PC-3 (cell line): ENCODE measurements around the gene CSRNP3. TPM values are rescaled to one million over a fixed set of nuclear protein-coding genes. Genes with fewer than 3 reads are reported as not detected.

Experiments used
- ATAC-seq: fragments of 200-7000 bp; cut with Tn5 transposase; 2 replicates; pipeline ENCODE4 v1.9.1; 2020; ENCODE audit warnings: mild to moderate bottlenecking, moderate library complexity
- BruUV-seq: library from RNA; stranded (reverse); fragments of 400-500 nt; replicated peaks from 2 replicates; lab custom pipeline; 2021; lab: Mats Ljungman, UMichigan
- CTCF ChIA-PET: fragments of 300-600 bp; sonication (Branson Sonifier 250); formaldehyde crosslinking; loops from one replicate; lab custom pipeline; 2022; ENCODE audit warnings: antibody characterized with exemption; lab: Charles Lee
- POLR2A ChIA-PET: fragments of 300-600 bp; sonication (Branson Sonifier 250); formaldehyde crosslinking; loops from one replicate; lab custom pipeline; 2022; ENCODE audit warnings: antibody characterized with exemption; ENCODE audit not compliant: unreplicated experiment; lab: Charles Lee
- DNase-seq: peaks from one replicate; pipeline ENCODE4 v3.0.0-alpha.2; 2015
- H2AFZ ChIP-seq: fragments of 300-600 bp; sonication (generic); 2 replicates; pipeline ENCODE4 v1.6.0; 2016; ENCODE audit warnings: antibody characterized with exemption, low read length
- H3F3A ChIP-seq: fragments of 300-600 bp; sonication (generic); one replicate; pipeline ENCODE4 v1.6.0; 2017; ENCODE audit warnings: antibody characterized with exemption, low read length, control low read depth, mild to moderate bottlenecking; ENCODE audit not compliant: unreplicated experiment
- H3K27ac ChIP-seq: fragments of 300-600 bp; sonication (generic); 2 replicates; pipeline ENCODE4 v1.5.1; 2016; ENCODE audit warnings: mild to moderate bottlenecking, low read length
- H3K27me3 ChIP-seq: fragments of 300-600 bp; sonication (generic); 2 replicates; pipeline ENCODE4 v1.6.1; 2016; ENCODE audit warnings: low read length, mixed read lengths
- H3K36me3 ChIP-seq: fragments of 300-600 bp; sonication (generic); 2 replicates; pipeline ENCODE4 v1.6.1; 2016; ENCODE audit warnings: low read depth, mixed run types, low read length, mixed read lengths
- H3K4me1 ChIP-seq: fragments of 300-600 bp; sonication (generic); 2 replicates; pipeline ENCODE4 v1.5.1; 2016; ENCODE audit warnings: low read length; ENCODE audit not compliant: insufficient read depth
- H3K4me2 ChIP-seq: fragments of 300-600 bp; sonication (generic); 2 replicates; pipeline ENCODE4 v1.6.0; 2016; ENCODE audit warnings: low read length
- H3K4me3 ChIP-seq: fragments of 300-600 bp; sonication (generic); 2 replicates; pipeline ENCODE4 v1.5.1; 2016; ENCODE audit warnings: mild to moderate bottlenecking, low read length, mixed read lengths
- H3K79me2 ChIP-seq: fragments of 300-600 bp; sonication (generic); 2 replicates; pipeline ENCODE4 v1.6.1; 2017; ENCODE audit warnings: low read length, mixed read lengths
- H3K9ac ChIP-seq: fragments of 300-600 bp; sonication (generic); 2 replicates; pipeline ENCODE4 v1.6.0; 2016; ENCODE audit warnings: mild to moderate bottlenecking, low read length
- H3K9me2 ChIP-seq: fragments of 300-600 bp; sonication (generic); replicated peaks from 2 replicates; pipeline ENCODE4 v1.6.1; 2016; ENCODE audit warnings: mixed run types, low read length, mixed read lengths
- H3K9me3 ChIP-seq: fragments of 300-600 bp; sonication (generic); 2 replicates; pipeline ENCODE4 v1.6.1; 2016; ENCODE audit warnings: low read length, mixed read lengths
- H4K20me1 ChIP-seq: fragments of 300-600 bp; sonication (generic); 2 replicates; pipeline ENCODE4 v1.6.1; 2016; ENCODE audit warnings: low read length, mixed read lengths
- EZH2 ChIP-seq: fragments of 300-600 bp; sonication (generic); IDR thresholded peaks from one replicate; pipeline ENCODE4 v1.6.1; 2017; ENCODE audit warnings: antibody characterized with exemption, mild to moderate bottlenecking, low read length; ENCODE audit not compliant: unreplicated experiment
- EZH2phosphoT487 ChIP-seq: fragments of 300-600 bp; sonication (generic); IDR thresholded peaks from 2 replicates; pipeline ENCODE4 v1.6.1; 2018; ENCODE audit warnings: mild to moderate bottlenecking, antibody characterized with exemption, low read length, borderline replicate concordance
- intact Hi-C: fragments of 100-400 bp; cut with micrococcal nuclease; formaldehyde crosslinking; loops from 2 replicates; pipeline ENCODE4 v1.9.0; 2023
- total RNA-seq: library from RNA; depleted of rRNA; stranded (reverse); fragments of >200 nt; gene quantifications from 2 replicates; pipeline ENCODE4 v1.2.3, GENCODE V29; 2014
- TF ChIP-seq, protein P1 (sequence below): fragments of 300-600 bp; sonication (generic); conservative IDR thresholded peaks from 2 replicates; pipeline ENCODE4 v1.5.1; 2017; ENCODE audit warnings: antibody characterized with exemption, low read depth, mild to moderate bottlenecking, low read length

The CSRNP3 gene
- total RNA-seq, 1 experiment from 2014 or later, result 2.2 TPM

DNA sequence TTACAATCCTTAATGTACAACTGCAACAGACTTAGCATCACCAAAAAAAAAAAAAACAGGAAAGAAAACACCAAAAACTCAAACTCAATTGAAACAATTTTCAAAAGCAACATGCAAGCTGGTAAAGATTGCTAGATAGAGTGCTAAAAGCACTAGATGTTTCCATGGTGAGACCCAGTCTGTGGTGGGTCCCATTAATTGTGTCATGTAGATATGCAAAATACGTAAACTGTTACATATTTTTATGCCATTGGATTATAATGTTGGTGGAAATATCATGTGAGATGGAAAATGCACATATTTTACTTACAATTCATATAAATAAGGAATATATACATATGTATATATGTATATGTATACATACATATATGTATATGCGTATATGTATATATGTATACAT lies 30.5 kb downstream of the CSRNP3 start:
- H3K9ac ChIP-seq, result no peak overlapping the region
- TF ChIP-seq EZH2phosphoT487 (no peak), EZH2 (no peak)
- TF ChIP-seq, protein P1, sequence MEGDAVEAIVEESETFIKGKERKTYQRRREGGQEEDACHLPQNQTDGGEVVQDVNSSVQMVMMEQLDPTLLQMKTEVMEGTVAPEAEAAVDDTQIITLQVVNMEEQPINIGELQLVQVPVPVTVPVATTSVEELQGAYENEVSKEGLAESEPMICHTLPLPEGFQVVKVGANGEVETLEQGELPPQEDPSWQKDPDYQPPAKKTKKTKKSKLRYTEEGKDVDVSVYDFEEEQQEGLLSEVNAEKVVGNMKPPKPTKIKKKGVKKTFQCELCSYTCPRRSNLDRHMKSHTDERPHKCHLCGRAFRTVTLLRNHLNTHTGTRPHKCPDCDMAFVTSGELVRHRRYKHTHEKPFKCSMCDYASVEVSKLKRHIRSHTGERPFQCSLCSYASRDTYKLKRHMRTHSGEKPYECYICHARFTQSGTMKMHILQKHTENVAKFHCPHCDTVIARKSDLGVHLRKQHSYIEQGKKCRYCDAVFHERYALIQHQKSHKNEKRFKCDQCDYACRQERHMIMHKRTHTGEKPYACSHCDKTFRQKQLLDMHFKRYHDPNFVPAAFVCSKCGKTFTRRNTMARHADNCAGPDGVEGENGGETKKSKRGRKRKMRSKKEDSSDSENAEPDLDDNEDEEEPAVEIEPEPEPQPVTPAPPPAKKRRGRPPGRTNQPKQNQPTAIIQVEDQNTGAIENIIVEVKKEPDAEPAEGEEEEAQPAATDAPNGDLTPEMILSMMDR, result no peak
- H4K20me1 ChIP-seq, result no peaks in the 10 kb centered on the region
- BruUV-seq, result no TSS peak
- H3K4me3 ChIP-seq, result no peak overlapping the region
- no peak for DNase-seq
- H3K4me1 ChIP-seq, result no peaks in the 10 kb centered on the region
- intact Hi-C loops, result no loop called here
- ChIA-PET POLR2A (no interaction called here), CTCF (no interaction called here)
- no peaks in the 10 kb centered on the region for H3K79me2 ChIP-seq
- no peaks in the 10 kb centered on the region for H3K9me2 ChIP-seq
- no peaks in the 10 kb centered on the region for H3K9me3 ChIP-seq
- no peak for ATAC-seq
- H3K36me3 ChIP-seq, result no peaks in the 10 kb centered on the region
- no peak overlapping the region for H2AFZ ChIP-seq
- H3F3A ChIP-seq, result no peaks in the 10 kb centered on the region
- no peak overlapping the region for H3K4me2 ChIP-seq
- H3K27me3 ChIP-seq, result no peaks in the 10 kb centered on the region
- H3K27ac ChIP-seq, result no peak overlapping the region

DNA sequence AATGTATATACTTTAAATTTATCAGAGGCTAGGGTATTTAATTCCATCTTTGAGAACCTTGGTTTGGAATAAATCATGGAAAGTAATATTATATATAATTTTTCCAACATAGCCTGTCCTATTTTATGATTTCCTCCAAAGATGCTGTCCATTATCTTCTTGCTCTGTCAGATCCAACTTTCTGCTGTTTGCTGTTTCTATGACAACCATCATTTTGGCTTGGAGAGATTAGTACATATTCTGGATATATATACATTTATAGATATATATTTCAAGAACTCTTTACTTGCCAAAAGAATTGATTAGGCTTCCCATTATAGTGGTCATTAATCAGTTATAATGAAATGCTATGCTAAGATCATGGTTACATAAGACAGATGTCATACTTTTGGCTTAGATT lies 31.3 kb downstream of the CSRNP3 start:
- no peaks in the 10 kb centered on the region for H3K27me3 ChIP-seq
- H3K9me3 ChIP-seq, result no peaks in the 10 kb centered on the region
- CTCF ChIA-PET, result no interaction called here
- H3F3A ChIP-seq, result no peaks in the 10 kb centered on the region
- ATAC-seq (no peak), DNase-seq (no peak)
- no peaks in the 10 kb centered on the region for H3K4me1 ChIP-seq
- intact Hi-C loops, result no loop called here
- H2AFZ ChIP-seq, result no peak overlapping the region
- H3K4me2 ChIP-seq, result no peak overlapping the region
- H3K4me3 ChIP-seq, result no peak overlapping the region
- no peak overlapping the region for H3K27ac ChIP-seq
- H3K79me2 ChIP-seq, result no peaks in the 10 kb centered on the region
- no peaks in the 10 kb centered on the region for H3K36me3 ChIP-seq
- H3K9ac ChIP-seq, result no peak overlapping the region
- H3K9me2 ChIP-seq, result no peaks in the 10 kb centered on the region
- no peaks in the 10 kb centered on the region for H4K20me1 ChIP-seq
- no peak for TF ChIP-seq EZH2phosphoT487
- TF ChIP-seq, protein P1, result no peak
- no peak for TF ChIP-seq EZH2
- no TSS peak for BruUV-seq
- POLR2A ChIA-PET, result interaction anchor here (0.5 kb wide), 1 partner anchor 84 kb away, joined by 4 read pairs; no protein-coding TSS in a partner anchor

DNA sequence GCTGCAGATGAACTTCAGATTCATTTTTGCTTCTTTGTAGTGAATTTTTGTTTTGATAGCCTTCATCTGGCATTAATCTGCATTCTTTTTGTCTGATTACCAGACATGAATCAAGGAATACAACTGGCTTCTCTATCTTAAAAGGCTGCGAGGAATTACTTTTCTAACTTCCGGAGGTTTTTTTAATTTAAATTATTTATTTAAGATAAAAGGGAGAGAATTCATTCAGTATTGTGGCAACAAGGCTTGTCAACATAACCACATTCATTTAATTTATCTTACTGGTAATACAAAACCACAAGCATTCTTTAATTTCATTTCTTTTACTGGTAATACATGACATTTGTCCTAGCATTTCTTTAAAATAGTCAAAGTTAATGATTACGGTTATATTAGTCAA lies 36.0 kb downstream of the CSRNP3 start:
- POLR2A ChIA-PET, result no interaction called here
- H3K9me2 ChIP-seq, result no peaks in the 10 kb centered on the region
- H3K4me1 ChIP-seq, result peaks cover 6% of the 10 kb centered on the region
- no peak overlapping the region for H3K27ac ChIP-seq
- no peaks in the 10 kb centered on the region for H3K79me2 ChIP-seq
- H2AFZ ChIP-seq, result no peak overlapping the region
- no peaks in the 10 kb centered on the region for H3K27me3 ChIP-seq
- H3K9me3 ChIP-seq, result no peaks in the 10 kb centered on the region
- ATAC-seq (no peak), DNase-seq (no peak)
- CTCF ChIA-PET, result no interaction called here
- no peak for TF ChIP-seq EZH2phosphoT487
- no peak for TF ChIP-seq EZH2
- TF ChIP-seq, protein P1, result no peak
- no peak overlapping the region for H3K4me2 ChIP-seq
- no peak overlapping the region for H3K9ac ChIP-seq
- no peaks in the 10 kb centered on the region for H3F3A ChIP-seq
- no TSS peak for BruUV-seq
- no peak overlapping the region for H3K4me3 ChIP-seq
- H4K20me1 ChIP-seq, result no peaks in the 10 kb centered on the region
- intact Hi-C loops, result no loop called here
- H3K36me3 ChIP-seq, result no peaks in the 10 kb centered on the region
